HCT116 (cell line): ENCODE measurements around the gene CTDNEP1. TPM values are rescaled to one million over a fixed set of nuclear protein-coding genes. Genes with fewer than 3 reads are reported as not detected.
A peak's percentile ranks its signal among the peaks of the same experiment; 100 is the strongest.

Experiments
- ATAC-seq: fragments of 200-7000 bp; cut with Tn5 transposase; 2 replicates; pipeline ENCODE4 v1.9.1; 2020; ENCODE audit warnings: mild to moderate bottlenecking, moderate library complexity
- BruUV-seq: library from RNA; stranded (reverse); fragments of 400-500 nt; replicated peaks from 2 replicates; lab custom pipeline; 2021; lab: Mats Ljungman, UMichigan
- CTCF ChIA-PET: fragments of 300-600 bp; sonication (Branson Sonifier 250); formaldehyde crosslinking; loops from one replicate; lab custom pipeline; 2021; ENCODE audit warnings: antibody characterized with exemption; lab: Charles Lee
- POLR2A ChIA-PET: fragments of 300-600, 350-600 bp; sonication (Branson Sonifier 250); formaldehyde crosslinking; loops from one replicate; lab custom pipeline; 2021; ENCODE audit warnings: antibody characterized with exemption; lab: Charles Lee
- RAD21 ChIA-PET, 2 experiments: fragments of 300-600 bp; sonication (Branson Sonifier 250); formaldehyde crosslinking; loops; one replicate each; lab custom pipeline; 2023; ENCODE audit warnings: low total read pairs in 2 of 2; ENCODE audit not compliant: uncharacterized antibody in 2 of 2, unreplicated experiment in 2 of 2, low non-redundant PET in 1 of 2; lab: Charles Lee
- DNase-seq: peaks from one replicate; pipeline ENCODE4 v3.0.0-alpha.2; 2010; ENCODE audit warnings: low read depth, low spot score
- H2AFZ ChIP-seq: fragments of 200-600 bp; shearing (Covaris generic), sonication (generic); 2 replicates; pipeline ENCODE4 v1.6.1; 2017; ENCODE audit warnings: low read depth, mixed run types, mixed read lengths, antibody characterized with exemption, low read length; ENCODE audit not compliant: poor library complexity, severe bottlenecking
- H3K27ac ChIP-seq: 2 replicates; pipeline ENCODE4 v1.5.1; 2012; ENCODE audit warnings: low read depth, low read length
- H3K27me3 ChIP-seq: fragments of 200-600 bp; sonication (generic); 2 replicates; pipeline ENCODE4 v1.6.1; 2016; ENCODE audit warnings: mixed run types, low read length, mixed read lengths; ENCODE audit not compliant: insufficient read depth
- H3K36me3 ChIP-seq, 2 experiments: fragments of 200-500 bp in 1 of 2; fragments of 200-600 bp in 1 of 2; sonication (Bioruptor generic) in 1 of 2; sonication (generic) in 1 of 2; 2 replicates each; pipeline versions ENCODE4 v1.5.1 to v1.6.1; 2014 to 2016; ENCODE audit warnings: low read length in 2 of 2, inconsistent platforms in 1 of 2, mixed read lengths in 1 of 2, mixed run types in 1 of 2; ENCODE audit not compliant: insufficient read depth in 2 of 2, control insufficient read depth in 1 of 2
- H3K4me1 ChIP-seq, 2 experiments: fragments of 200-600 bp in 1 of 2; sonication (generic) in 1 of 2; 2 replicates each; pipeline versions ENCODE4 v1.5.1 to v1.6.1; 2012 to 2017; ENCODE audit warnings: low read length in 2 of 2, inconsistent platforms in 1 of 2, mild to moderate bottlenecking in 1 of 2, mixed read lengths in 1 of 2, mixed run types in 1 of 2, moderate library complexity in 1 of 2; ENCODE audit not compliant: insufficient read depth in 2 of 2, control insufficient read depth in 1 of 2
- H3K4me2 ChIP-seq: fragments of 200-600 bp; sonication (generic); 2 replicates; pipeline ENCODE4 v1.6.1; 2017; ENCODE audit warnings: mixed run types, low read length, mixed read lengths
- H3K4me3 ChIP-seq, 2 experiments: fragments of 200-600 bp in 1 of 2; sonication (generic) in 1 of 2; replicated peaks in 1 of 2; 2 replicates each; pipeline ENCODE4 v1.5.1; 2011 to 2016; ENCODE audit warnings: low read length in 2 of 2, control low read depth in 1 of 2, low read depth in 1 of 2, mild to moderate bottlenecking in 1 of 2, mixed read lengths in 1 of 2, mixed run types in 1 of 2
- H3K79me2 ChIP-seq: fragments of 200-600 bp; sonication (generic); 2 replicates; pipeline ENCODE4 v1.6.1; 2017; ENCODE audit warnings: mild to moderate bottlenecking, mixed run types, low read length, moderate library complexity, mixed read lengths; ENCODE audit not compliant: insufficient read depth
- H3K9ac ChIP-seq: fragments of 200-600 bp; sonication (generic); 2 replicates; pipeline ENCODE4 v1.6.1; 2016; ENCODE audit warnings: low read length, mixed read lengths
- H3K9me2 ChIP-seq: fragments of 200-600 bp; sonication (generic), shearing (Covaris generic); 2 replicates; pipeline ENCODE4 v1.6.1; 2017; ENCODE audit warnings: mixed run types, mild to moderate bottlenecking, moderate library complexity; ENCODE audit not compliant: insufficient read depth
- H3K9me3 ChIP-seq, 2 experiments: fragments of 200-500 bp in 1 of 2; fragments of 200-600 bp in 1 of 2; sonication (Bioruptor generic) in 1 of 2; sonication (generic) in 1 of 2; 2 replicates each; pipeline ENCODE4 v1.6.1; 2014 to 2017; ENCODE audit warnings: low read length in 2 of 2, mixed read lengths in 2 of 2, inconsistent platforms in 1 of 2, low read depth in 1 of 2, mild to moderate bottlenecking in 1 of 2, mixed run types in 1 of 2, moderate library complexity in 1 of 2; ENCODE audit not compliant: control insufficient read depth in 1 of 2, insufficient read depth in 1 of 2
- H4K20me1 ChIP-seq: fragments of 200-600 bp; sonication (generic), shearing (Covaris generic); 2 replicates; pipeline ENCODE4 v1.6.1; 2017; ENCODE audit warnings: mixed run types, mild to moderate bottlenecking, moderate library complexity; ENCODE audit not compliant: insufficient read depth
- intact Hi-C: fragments of 100-400 bp; cut with micrococcal nuclease; formaldehyde crosslinking; loops from 2 replicates; pipeline ENCODE4 v1.10.0; 2022
- total RNA-seq: library from RNA; stranded (reverse); gene quantifications from one replicate; pipeline ENCODE4 v1.2.1, GENCODE V29; 2021; ENCODE audit not compliant: unreplicated experiment
- TF ChIP-seq, protein P1 (sequence below): IDR thresholded peaks from 2 replicates; pipeline ENCODE4 v1.6.1; 2012; ENCODE audit warnings: low read depth

Gene CTDNEP1
- total RNA-seq, 1 experiment from 2014 or later, result 143 TPM

DNA sequence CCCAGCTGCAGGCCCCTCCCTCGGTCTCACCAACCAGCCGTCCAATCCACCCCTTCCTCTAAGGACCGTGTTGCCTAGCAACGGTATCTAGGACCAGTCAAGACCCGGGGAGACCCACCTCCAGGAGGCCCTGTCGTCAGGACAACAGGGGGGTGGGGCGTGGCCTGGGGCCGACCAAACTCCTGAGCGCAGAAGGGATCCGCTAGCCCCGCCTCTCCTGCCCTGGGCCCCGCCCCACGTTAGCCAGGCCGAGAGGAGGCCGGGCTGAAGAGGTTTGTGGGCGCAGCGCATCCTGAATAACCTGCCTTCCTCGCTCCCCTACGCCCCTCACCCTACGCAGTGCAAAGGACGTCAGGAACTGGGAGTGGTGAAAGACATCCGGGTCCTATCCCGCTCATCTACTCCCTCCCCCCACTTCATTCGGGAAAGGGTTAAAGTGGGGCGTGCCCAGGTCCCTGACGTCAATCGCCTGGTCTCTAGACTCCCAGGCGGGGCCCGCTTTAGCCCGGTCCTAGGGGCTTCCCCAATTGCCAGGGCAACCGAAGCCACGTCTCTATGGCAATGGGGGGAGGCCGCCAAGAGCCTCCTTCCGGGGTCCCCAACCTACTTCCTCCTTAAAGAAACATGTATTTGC is 46.6 kb downstream of the CTDNEP1 start:
- no peak overlapping the region for H2AFZ ChIP-seq
- CTCF ChIA-PET, result no interaction called here

More for the DNA sequence above, 46.6 kb downstream of the CTDNEP1 start:
- H3K4me1 ChIP-seq, result peaks cover 8 to 25% of the 10 kb centered on the region in 2 experiments; a peak in 3 of 4 replicates
- peak overlapping the region; percentile 5; the same call in 1 of the 2 replicates for H3K27ac ChIP-seq
- H3K36me3 ChIP-seq, result no peaks in the 10 kb centered on the region
- no peaks in the 10 kb centered on the region for H3K79me2 ChIP-seq
- DNase-seq, result peak; percentile 43
- ATAC-seq, result peak; percentile 92
- POLR2A ChIA-PET, result interaction anchor here (0.7 kb wide), 1 partner anchor 1226 kb away, joined by 3 read pairs; no protein-coding TSS in a partner anchor
- RAD21 ChIA-PET, result no interaction called here
- peak overlapping the region; percentile 71 for H3K4me2 ChIP-seq
- TF ChIP-seq, protein P1, sequence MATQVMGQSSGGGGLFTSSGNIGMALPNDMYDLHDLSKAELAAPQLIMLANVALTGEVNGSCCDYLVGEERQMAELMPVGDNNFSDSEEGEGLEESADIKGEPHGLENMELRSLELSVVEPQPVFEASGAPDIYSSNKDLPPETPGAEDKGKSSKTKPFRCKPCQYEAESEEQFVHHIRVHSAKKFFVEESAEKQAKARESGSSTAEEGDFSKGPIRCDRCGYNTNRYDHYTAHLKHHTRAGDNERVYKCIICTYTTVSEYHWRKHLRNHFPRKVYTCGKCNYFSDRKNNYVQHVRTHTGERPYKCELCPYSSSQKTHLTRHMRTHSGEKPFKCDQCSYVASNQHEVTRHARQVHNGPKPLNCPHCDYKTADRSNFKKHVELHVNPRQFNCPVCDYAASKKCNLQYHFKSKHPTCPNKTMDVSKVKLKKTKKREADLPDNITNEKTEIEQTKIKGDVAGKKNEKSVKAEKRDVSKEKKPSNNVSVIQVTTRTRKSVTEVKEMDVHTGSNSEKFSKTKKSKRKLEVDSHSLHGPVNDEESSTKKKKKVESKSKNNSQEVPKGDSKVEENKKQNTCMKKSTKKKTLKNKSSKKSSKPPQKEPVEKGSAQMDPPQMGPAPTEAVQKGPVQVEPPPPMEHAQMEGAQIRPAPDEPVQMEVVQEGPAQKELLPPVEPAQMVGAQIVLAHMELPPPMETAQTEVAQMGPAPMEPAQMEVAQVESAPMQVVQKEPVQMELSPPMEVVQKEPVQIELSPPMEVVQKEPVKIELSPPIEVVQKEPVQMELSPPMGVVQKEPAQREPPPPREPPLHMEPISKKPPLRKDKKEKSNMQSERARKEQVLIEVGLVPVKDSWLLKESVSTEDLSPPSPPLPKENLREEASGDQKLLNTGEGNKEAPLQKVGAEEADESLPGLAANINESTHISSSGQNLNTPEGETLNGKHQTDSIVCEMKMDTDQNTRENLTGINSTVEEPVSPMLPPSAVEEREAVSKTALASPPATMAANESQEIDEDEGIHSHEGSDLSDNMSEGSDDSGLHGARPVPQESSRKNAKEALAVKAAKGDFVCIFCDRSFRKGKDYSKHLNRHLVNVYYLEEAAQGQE, result no peak
- TF ChIP-seq, all 23 proteins: peak for 0
- intact Hi-C loops, result no loop called here
- Histone ChIP-seq H3K9me2 (no peaks in the 10 kb centered on the region), H3K9ac (peak overlapping the region; percentile 34; the same call in 1 of the 2 replicates), H3K9me3 (no peaks in the 10 kb centered on the region), H4K20me1 (no peaks in the 10 kb centered on the region), H3K27me3 (no peaks in the 10 kb centered on the region), H3K4me3 (peak overlapping the region; percentile 33 to 44)
- BruUV-seq, result no TSS peak
